ENCODE data around the gene MBTPS1.

- TF ChIP-seq CTCF (conservative IDR thresholded peaks at IDR 0.05 in 1 of 2, IDR thresholded peaks at IDR 0.05 in 1 of 2; ENCODE audit: extremely low read depth in 1 of 2, insufficient read depth in 1 of 2, low read depth in 1 of 2, low read length in 2 of 2) (no peak), EZH2 (IDR thresholded peaks at IDR 0.05; ENCODE audit: borderline replicate concordance, low read length) (no peak)
Observed at GRCh38 chr16:84082835-84083569, 33.7 kb downstream of the MBTPS1 start.
